ENCODE results near the gene ST3GAL3. TPM values are rescaled to one million over a fixed set of nuclear protein-coding genes. Genes with fewer than 3 reads are reported as not detected.

ST3GAL3 gene
- total and polyA plus RNA-seq, 2 experiments from 2014 or later: 4.5 to 7.0 TPM

DNA sequence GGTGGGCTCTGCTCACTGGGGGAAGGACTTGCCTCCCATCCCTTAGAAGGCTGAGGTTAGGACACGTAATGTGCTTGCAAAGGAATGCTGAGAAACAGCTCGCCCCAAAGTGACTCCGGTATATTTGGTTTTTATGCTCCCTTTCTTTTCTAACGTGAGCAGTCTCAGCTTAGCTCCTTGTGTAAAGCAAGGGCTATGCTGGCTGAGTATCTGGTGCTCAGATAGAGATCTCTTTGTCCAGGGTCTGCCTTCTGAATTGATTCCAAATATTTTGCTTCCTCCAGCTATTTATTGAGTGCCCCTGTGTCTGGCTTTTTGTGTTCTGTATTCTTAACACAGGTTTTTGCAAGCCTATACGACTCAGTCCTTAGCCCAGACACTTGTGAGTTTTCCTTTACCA, 131.7 kb downstream of the ST3GAL3 start (continued):
- TF ChIP-seq ZNF331 (CRISPR knock-in tag; IDR thresholded peaks at IDR 0.05; ENCODE audit: low read depth): no peak
- TF ChIP-seq, protein P1, sequence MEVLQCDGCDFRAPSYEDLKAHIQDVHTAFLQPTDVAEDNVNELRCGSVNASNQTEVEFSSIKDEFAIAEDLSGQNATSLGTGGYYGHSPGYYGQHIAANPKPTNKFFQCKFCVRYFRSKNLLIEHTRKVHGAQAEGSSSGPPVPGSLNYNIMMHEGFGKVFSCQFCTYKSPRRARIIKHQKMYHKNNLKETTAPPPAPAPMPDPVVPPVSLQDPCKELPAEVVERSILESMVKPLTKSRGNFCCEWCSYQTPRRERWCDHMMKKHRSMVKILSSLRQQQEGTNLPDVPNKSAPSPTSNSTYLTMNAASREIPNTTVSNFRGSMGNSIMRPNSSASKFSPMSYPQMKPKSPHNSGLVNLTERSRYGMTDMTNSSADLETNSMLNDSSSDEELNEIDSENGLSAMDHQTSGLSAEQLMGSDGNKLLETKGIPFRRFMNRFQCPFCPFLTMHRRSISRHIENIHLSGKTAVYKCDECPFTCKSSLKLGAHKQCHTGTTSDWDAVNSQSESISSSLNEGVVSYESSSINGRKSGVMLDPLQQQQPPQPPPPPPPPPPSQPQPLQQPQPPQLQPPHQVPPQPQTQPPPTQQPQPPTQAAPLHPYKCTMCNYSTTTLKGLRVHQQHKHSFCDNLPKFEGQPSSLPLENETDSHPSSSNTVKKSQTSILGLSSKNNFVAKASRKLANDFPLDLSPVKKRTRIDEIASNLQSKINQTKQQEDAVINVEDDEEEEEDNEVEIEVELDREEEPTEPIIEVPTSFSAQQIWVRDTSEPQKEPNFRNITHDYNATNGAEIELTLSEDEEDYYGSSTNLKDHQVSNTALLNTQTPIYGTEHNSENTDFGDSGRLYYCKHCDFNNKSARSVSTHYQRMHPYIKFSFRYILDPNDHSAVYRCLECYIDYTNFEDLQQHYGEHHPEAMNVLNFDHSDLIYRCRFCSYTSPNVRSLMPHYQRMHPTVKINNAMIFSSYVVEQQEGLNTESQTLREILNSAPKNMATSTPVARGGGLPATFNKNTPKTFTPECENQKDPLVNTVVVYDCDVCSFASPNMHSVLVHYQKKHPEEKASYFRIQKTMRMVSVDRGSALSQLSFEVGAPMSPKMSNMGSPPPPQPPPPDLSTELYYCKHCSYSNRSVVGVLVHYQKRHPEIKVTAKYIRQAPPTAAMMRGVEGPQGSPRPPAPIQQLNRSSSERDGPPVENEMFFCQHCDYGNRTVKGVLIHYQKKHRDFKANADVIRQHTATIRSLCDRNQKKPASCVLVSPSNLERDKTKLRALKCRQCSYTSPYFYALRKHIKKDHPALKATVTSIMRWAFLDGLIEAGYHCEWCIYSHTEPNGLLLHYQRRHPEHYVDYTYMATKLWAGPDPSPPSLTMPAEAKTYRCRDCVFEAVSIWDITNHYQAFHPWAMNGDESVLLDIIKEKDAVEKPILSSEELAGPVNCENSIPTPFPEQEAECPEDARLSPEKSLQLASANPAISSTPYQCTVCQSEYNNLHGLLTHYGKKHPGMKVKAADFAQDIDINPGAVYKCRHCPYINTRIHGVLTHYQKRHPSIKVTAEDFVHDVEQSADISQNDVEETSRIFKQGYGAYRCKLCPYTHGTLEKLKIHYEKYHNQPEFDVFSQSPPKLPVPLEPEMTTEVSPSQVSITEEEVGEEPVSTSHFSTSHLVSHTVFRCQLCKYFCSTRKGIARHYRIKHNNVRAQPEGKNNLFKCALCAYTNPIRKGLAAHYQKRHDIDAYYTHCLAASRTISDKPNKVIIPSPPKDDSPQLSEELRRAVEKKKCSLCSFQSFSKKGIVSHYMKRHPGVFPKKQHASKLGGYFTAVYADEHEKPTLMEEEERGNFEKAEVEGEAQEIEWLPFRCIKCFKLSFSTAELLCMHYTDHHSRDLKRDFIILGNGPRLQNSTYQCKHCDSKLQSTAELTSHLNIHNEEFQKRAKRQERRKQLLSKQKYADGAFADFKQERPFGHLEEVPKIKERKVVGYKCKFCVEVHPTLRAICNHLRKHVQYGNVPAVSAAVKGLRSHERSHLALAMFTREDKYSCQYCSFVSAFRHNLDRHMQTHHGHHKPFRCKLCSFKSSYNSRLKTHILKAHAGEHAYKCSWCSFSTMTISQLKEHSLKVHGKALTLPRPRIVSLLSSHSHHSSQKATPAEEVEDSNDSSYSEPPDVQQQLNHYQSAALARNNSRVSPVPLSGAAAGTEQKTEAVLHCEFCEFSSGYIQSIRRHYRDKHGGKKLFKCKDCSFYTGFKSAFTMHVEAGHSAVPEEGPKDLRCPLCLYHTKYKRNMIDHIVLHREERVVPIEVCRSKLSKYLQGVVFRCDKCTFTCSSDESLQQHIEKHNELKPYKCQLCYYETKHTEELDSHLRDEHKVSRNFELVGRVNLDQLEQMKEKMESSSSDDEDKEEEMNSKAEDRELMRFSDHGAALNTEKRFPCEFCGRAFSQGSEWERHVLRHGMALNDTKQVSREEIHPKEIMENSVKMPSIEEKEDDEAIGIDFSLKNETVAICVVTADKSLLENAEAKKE (CRISPR knock-in tag; IDR thresholded peaks at IDR 0.05): no peak
- TF ChIP-seq ZNF114 (CRISPR knock-in tag; IDR thresholded peaks at IDR 0.05): no peak
- no peak for TF ChIP-seq EZH2phosphoT487 (IDR thresholded peaks at IDR 0.05; ENCODE audit: unreplicated experiment)
- no peak for TF ChIP-seq EZH2 (IDR thresholded peaks at IDR 0.05; ENCODE audit: low read depth, unreplicated experiment)
- no peak for TF ChIP-seq NANOG (IDR thresholded peaks at IDR 0.05; ENCODE audit: borderline replicate concordance)
- TF ChIP-seq POLR2AphosphoS5 (IDR thresholded peaks at IDR 0.05; ENCODE audit: low read depth): no peak
- TF ChIP-seq JUNB (IDR thresholded peaks at IDR 0.05; ENCODE audit: unreplicated experiment): no peak
- TF ChIP-seq STAT1 (IDR thresholded peaks at IDR 0.05; ENCODE audit: unreplicated experiment): no peak

DNA sequence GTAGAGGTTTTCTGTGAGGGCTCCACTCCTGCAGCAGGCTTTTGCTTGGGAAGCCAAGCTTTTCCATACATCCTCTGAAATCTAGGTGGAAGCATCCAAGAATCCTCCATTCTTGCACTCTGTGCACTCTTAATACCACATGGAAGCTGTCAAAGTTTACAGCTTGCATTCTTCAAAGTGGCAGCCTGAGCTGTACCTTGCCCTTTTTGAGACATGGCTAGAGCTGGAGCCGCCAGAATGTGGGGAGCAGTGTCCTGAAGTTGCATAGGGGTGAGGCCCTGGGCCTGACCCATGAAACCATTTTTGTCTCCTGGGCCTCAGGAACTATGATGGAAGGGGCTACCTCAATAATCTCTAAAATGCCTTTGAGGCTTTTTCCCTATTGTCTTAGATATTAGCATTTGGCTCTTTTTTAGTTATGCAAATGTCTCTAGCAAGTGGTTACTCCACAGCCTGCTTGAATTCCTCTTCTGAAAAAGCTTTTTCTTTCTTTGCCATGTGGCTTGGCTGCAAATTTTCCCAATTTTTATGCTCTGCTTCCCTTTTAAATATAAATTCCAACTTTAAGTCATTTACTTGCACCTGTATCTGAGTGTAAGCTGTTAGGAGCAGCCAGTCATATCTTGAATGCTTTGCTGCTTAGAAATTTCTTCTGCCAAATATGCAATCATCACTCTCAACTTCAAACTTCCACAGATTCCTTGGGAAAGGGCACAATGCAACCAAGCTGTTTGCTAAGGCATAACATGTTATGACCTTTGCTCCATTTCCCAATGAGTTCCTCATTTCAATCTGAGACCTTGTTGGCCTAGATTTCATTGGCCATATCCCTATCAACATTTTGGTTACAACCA, 134.2 kb downstream of the ST3GAL3 start:
- Histone ChIP-seq H3K36me3 (ENCODE audit: insufficient read depth) (peaks cover 6% of the 10 kb centered on the region; the same call in 1 of the 2 replicates), H2AFZ (no peak overlapping the region), H3F3A (replicated peaks; ENCODE audit: low read depth) (no peaks in the 10 kb centered on the region; the same call in 1 of the 2 replicates), H3K4me3 (no peak overlapping the region), H3K4me2 (peak overlapping the region; percentile 46), H4K20me1 (replicated peaks; ENCODE audit: insufficient read depth) (no peaks in the 10 kb centered on the region), H3K4me1 (ENCODE audit: insufficient read depth) (peaks cover 34% of the 10 kb centered on the region), H3K27me3 (ENCODE audit: insufficient read depth) (no peaks in the 10 kb centered on the region), H3K27ac (ENCODE audit: low read depth) (peak overlapping the region; percentile 82), H3K79me2 (replicated peaks; ENCODE audit: insufficient read depth) (no peaks in the 10 kb centered on the region), H3K9me2 (ENCODE audit: insufficient read depth) (no peaks in the 10 kb centered on the region)
- DNase-seq (ENCODE audit: low spot score) (peak; percentile 74), ATAC-seq (peak; percentile 66)
- Mint-ChIP-seq H3K27me3 (ENCODE audit: insufficient read depth, low read depth, poor library complexity) (no peaks in the 10 kb centered on the region), H3K4me1 (peaks cover 46% of the 10 kb centered on the region), H3K9me3 (peaks cover 21% of the 10 kb centered on the region), H3K36me3 (ENCODE audit: low read depth) (peaks cover 33% of the 10 kb centered on the region), H3K27ac (peak overlapping the region; percentile 58), H3K4me3 (peak overlapping the region; percentile 0; the same call in 1 of the 3 replicates)
- no peak for TF ChIP-seq ZNF331 (CRISPR knock-in tag; IDR thresholded peaks at IDR 0.05; ENCODE audit: low read depth)
- TF ChIP-seq, protein P1 (CRISPR knock-in tag; IDR thresholded peaks at IDR 0.05): peak; percentile 18; the same call in 1 of the 2 replicates

All from GM23338 (cell line).